ENCODE measurements around the gene ZNF827.

ZNF827 gene

DNA sequence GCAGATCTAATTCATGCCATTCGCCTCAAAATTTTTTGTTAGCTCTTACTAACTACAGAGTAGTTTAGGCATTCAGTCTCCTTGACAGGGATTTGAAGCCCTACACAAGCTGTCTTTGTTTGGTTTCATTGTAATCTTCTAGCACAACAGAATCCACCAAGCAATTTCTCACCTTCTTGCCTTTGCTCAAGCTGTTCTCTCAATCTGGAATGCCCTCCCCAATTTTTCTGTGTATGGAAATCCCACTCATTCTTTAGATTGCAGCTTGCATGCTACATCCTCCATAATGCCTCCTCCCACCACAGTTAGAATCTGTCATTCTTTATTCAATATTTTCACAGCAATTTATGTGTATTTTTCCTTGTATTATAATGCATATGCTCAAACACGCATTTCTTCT, 195.0 kb downstream of the ZNF827 start:
- FAIRE-seq = no peak

DNA sequence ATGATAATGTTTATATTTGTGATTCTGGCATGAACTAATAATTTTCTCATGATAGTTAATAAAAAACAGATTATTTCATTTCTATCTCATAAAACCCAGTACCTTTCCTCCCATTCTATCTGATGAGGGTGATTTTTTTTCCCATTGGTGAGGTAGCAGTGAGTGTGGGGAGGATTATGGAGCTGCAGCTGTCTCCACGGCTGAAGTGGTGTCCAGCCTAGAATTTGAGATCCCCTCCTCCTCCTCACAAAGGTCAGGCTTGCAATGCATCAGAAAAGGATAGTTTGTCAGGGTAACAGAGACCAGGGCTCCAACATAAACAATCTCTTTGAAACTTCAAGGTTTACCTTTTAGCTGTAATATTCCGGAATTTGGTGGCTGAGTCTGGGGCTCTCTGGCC, 197.8 kb downstream of the ZNF827 start:
- FAIRE-seq = no peak

GRCh38 chr4:145739845-145740244, 198.8 kb downstream of the ZNF827 start:
- FAIRE-seq = no peak

DNA sequence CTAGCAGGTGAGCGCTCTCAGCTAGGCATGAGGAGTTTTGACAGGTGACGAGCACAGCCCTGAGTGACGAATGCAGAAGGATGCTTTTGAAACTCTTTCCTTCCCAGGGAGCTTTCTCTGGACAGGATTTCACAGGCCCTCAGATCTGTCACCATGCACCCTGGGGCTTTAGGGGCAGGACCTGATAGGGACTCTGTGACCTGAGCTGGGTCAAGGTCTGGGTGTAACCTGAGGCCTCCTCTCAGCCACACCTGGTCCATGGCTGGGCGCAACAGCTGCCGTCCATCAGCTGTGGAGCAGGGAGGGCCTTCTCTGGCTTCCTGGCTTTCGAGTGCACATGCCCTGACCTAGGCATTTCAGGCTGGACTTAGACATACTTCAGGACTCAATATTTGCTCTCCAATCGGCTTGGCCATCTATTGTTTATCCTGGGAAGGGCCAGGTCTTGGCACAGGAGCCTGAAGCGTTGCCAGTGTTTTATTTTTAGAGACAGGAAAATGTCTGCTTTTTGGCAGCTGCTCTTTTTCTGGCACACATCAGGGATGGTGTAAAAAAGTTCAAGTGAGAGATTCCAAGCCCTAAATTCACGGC, 202.3 kb downstream of the ZNF827 start:
- no peak for FAIRE-seq

- FAIRE-seq = no peak
These were observed 202.8 kb downstream of the ZNF827 start for GRCh38 chr4:145735827-145736226.

DNA sequence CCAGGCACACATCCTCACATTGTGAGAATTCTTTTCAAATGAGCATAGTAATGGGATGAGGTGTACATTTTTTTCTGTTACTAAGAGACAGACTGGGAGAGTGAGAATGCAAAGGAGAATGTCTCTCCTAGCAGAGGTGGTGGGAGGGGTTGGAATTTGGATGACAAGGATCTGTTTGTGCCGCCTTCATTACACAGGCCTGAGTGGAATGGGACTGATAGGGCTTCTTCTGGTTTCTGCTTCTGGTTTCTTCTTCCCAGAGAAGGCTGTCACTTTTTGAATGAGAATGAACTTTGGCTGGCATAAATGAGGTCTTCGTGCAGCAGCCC, 203.3 kb downstream of the ZNF827 start:
- FAIRE-seq = no peak

DNA sequence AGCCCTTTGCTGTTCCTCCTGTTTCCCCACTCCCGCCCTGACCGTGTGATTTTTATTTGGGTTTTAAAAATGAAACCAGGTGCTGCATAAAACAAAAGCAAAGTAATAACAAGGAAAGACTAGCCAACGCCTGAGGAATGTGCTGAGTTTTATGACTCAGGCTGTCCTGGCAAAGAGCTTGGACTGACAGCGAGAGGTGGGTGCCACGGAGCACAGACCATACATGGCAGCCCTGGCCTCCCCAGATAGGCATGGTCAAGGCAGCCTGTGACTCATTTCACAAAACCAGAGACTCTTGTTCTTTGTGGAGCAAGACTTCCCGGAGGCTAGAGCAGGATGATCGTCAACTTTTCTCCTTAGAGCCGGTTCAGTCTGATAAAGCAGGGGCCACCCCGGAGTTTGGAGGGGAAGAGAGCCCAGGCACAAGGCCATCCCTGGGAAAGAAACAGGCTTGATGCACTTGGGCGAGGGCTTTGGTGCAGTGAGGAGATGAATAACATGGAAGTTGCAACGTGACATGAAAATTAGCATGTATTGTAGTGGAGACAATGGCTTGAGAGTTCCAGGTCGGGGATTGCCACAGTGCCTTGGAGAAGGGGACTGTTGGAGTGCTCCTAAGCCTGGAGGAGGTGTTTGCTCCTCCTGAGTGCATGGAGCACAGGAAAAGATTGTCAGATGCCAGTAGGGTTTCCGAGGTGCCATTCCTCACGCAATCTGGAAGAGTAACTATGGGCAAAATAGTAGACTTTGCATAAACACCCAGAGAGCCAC, 203.9 kb downstream of the ZNF827 start:
- no peak for FAIRE-seq

- FAIRE-seq = no peak
These were observed 204.6 kb downstream of the ZNF827 start for GRCh38 chr4:145734031-145734430.

DNA sequence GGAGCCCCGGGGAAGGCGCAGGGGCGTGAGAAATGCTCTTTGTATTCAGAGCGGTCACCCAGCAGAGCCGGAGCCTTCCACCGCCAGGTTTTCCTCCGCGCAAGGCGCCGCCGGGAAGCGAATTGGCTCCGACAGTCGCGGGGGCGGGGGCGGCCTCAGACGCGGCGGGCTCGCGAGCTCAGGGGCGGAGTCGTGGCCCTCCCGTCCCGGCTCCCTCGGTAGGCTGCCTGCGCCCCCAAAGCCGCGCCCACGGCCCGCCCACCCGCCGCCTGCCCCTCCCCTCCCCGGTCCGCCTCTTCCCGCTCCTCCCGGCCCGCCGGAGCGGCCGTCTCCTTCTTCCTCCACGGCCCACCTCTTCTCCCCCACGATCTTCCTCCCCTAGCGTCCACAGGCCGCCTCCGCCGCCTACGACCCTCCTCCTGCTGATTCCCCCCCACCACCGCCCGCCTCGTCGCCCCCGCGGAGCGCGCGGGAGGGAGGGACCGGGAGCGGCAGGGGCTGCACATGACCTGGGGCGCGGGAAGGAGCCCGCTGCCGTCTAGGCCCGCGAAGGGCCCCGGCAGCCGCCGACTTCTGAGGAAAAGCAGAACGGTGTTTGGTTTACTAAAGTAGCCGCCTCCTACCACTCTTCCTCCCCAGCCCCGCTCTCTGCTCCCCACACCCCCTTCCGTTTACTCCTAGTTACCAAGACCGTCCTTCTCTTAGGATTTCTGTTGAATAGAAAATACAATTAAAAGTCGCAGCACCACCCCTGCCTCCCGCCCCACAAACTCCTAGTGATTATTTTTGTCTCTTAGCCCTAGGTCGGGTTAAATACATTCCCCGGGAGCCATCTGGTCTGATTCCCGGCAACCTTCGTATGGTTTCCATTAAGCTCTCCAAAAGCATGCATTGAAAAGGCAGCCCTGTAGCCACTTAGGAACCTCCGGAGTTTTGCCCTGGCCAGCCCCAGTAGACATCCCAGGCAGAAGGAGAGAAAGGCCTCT, 205.4 kb downstream of the ZNF827 start:
- no peak for FAIRE-seq

- no peak for FAIRE-seq
These were observed 206.4 kb downstream of the ZNF827 start for GRCh38 chr4:145732001-145732815.

GRCh38 chr4:145731028-145731427, 207.6 kb downstream of the ZNF827 start:
- FAIRE-seq = no peak

- no peak for FAIRE-seq
These were observed 208.6 kb downstream of the ZNF827 start for GRCh38 chr4:145730026-145730425.

- FAIRE-seq = no peak
These were observed 215.3 kb downstream of the ZNF827 start for GRCh38 chr4:145723336-145723735.

DNA sequence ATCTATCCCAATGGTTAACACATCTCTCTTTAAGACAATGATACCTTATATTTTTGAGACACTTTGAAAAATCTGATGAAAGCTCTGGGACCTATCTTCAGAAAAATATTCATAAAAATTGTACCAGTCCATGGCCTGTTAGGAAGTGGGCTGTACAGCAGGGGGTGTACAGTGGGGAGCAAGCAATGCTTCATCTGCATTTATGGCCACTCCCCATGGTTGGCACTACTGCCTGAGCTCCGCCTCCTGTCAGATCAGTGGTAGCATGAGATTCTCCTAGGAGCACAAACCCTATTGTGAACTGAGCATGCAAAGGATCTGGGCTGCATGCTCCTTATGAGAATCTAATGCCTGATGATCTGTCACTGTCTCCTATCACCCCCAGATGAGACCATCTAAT, 216.1 kb downstream of the ZNF827 start:
- FAIRE-seq = no peak

- FAIRE-seq = no peak
These were observed 218.0 kb downstream of the ZNF827 start for GRCh38 chr4:145720656-145721055.

GRCh38 chr4:145719752-145720624, 218.6 kb downstream of the ZNF827 start:
- no peak for FAIRE-seq

DNA sequence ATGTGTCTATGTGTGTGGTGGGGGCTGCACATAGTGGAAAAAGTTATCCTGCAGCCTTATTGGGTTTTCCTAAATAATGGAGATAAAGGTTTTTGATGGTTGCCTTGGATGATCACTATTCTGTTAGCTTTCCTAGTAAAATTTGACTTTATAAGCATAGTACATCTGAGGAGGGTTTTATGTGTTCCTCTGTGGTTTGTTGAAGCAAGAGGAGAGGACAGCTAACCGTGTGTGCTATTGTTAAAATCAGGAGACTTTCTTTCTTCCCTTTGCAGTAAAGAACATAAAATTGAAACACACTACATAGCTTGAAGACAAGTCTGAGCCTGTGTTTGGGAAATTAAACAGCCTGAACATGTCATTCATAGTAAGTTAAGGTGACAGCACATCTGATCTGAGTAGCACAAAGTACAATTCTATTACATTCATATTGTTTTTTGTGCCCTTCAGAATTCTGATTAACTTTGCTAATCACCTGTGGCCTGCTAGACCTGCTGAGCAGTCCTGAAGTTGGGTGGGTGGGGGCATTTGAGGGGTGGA, 221.9 kb downstream of the ZNF827 start:
- FAIRE-seq = no peak

GRCh38 chr4:145716200-145716599, 222.4 kb downstream of the ZNF827 start:
- no peak for FAIRE-seq

DNA sequence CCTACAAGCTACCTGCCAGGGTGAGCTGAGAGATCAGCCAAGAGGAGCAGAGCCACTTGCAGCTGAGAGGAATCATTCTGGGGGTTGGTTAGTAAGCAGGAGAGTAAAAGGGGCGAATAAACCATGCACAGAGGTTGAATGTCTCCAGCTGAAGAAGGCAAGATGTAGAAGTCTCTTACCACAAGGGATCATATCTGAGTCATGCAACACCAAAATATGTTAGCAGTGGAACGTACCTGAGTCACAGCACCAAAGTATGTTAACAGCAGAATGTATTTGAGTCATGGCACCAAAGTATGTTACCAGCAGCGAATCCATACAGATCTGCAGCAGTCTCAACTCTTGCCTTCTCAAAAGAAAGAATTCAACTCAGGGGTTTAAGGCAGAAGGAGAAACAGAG, 228.8 kb downstream of the ZNF827 start:
- no peak for FAIRE-seq

- FAIRE-seq = no peak
These were observed 229.3 kb downstream of the ZNF827 start for GRCh38 chr4:145709336-145709735.

All from G401.6 (cell line).